NCI-H748 (cell line): ENCODE data around the gene SLC38A5.

Source experiments
- DNase-seq: peaks from one replicate; lab custom pipeline; 2025; ENCODE audit not compliant: unreplicated experiment; lab: John Stamatoyannopoulos, UW

SLC38A5 gene

GRCh38 chrX:48492293-48492910, 22.3 kb upstream of the SLC38A5 start:
- DNase-seq: no peak

GRCh38 chrX:48491809-48492208, 21.7 kb upstream of the SLC38A5 start:
- DNase-seq: no peak

GRCh38 chrX:48490661-48491060, 20.6 kb upstream of the SLC38A5 start:
- no peak for DNase-seq

GRCh38 chrX:48489892-48490291, 19.8 kb upstream of the SLC38A5 start:
- DNase-seq: no peak

GRCh38 chrX:48489296-48489695, 19.2 kb upstream of the SLC38A5 start:
- DNase-seq: no peak

- DNase-seq: no peak
Measured at GRCh38 chrX:48488034-48488433, 18.0 kb upstream of the SLC38A5 start.

GRCh38 chrX:48487362-48487798, 17.3 kb upstream of the SLC38A5 start:
- no peak for DNase-seq

- DNase-seq: no peak
Measured at GRCh38 chrX:48482526-48482925, 12.5 kb upstream of the SLC38A5 start.

GRCh38 chrX:48480583-48480982, 10.5 kb upstream of the SLC38A5 start:
- DNase-seq: no peak

GRCh38 chrX:48480142-48480541, 10.1 kb upstream of the SLC38A5 start:
- no peak for DNase-seq

- DNase-seq: no peak
Measured at GRCh38 chrX:48478806-48479205, 8.7 kb upstream of the SLC38A5 start.

- DNase-seq: no peak
Measured at GRCh38 chrX:48477960-48478755, 8.1 kb upstream of the SLC38A5 start.

- no peak for DNase-seq
Measured at GRCh38 chrX:48476919-48477318, 6.9 kb upstream of the SLC38A5 start.

- peak; percentile 88 for DNase-seq
Measured at GRCh38 chrX:48475774-48476577, 5.9 kb upstream of the SLC38A5 start, which contains the start of gene FTSJ1. TSS of gene FTSJ1 (plus strand) at chrX:48476199. CDS start at chrX:48478048, 1,849 bp downstream.

GRCh38 chrX:48475296-48475695, 5.2 kb upstream of the SLC38A5 start:
- no peak for DNase-seq

GRCh38 chrX:48474581-48474980, 4.5 kb upstream of the SLC38A5 start:
- no peak for DNase-seq

- DNase-seq: no peak
Measured at GRCh38 chrX:48474127-48474526, 4.1 kb upstream of the SLC38A5 start.

- DNase-seq: no peak
Measured at GRCh38 chrX:48473704-48473990, 3.6 kb upstream of the SLC38A5 start.

GRCh38 chrX:48472851-48473703, 3.0 kb upstream of the SLC38A5 start:
- DNase-seq: no peak

GRCh38 chrX:48472225-48472624, 2.2 kb upstream of the SLC38A5 start:
- no peak for DNase-seq

GRCh38 chrX:48471504-48471903, 1.4 kb upstream of the SLC38A5 start:
- no peak for DNase-seq
